SH-SY5Y (cell line): ENCODE results near the gene CIC.

Experiments used
- GATA2 ChIP-seq: IDR thresholded peaks from 2 replicates; pipeline ENCODE4 v1.6.1; 2011; ENCODE audit warnings: mild to moderate bottlenecking, low read depth, low read length
- GATA3 ChIP-seq: IDR thresholded peaks from 2 replicates; pipeline ENCODE4 v1.6.1; 2011; ENCODE audit warnings: low read depth, mild to moderate bottlenecking, low read length, moderate library complexity

DNA sequence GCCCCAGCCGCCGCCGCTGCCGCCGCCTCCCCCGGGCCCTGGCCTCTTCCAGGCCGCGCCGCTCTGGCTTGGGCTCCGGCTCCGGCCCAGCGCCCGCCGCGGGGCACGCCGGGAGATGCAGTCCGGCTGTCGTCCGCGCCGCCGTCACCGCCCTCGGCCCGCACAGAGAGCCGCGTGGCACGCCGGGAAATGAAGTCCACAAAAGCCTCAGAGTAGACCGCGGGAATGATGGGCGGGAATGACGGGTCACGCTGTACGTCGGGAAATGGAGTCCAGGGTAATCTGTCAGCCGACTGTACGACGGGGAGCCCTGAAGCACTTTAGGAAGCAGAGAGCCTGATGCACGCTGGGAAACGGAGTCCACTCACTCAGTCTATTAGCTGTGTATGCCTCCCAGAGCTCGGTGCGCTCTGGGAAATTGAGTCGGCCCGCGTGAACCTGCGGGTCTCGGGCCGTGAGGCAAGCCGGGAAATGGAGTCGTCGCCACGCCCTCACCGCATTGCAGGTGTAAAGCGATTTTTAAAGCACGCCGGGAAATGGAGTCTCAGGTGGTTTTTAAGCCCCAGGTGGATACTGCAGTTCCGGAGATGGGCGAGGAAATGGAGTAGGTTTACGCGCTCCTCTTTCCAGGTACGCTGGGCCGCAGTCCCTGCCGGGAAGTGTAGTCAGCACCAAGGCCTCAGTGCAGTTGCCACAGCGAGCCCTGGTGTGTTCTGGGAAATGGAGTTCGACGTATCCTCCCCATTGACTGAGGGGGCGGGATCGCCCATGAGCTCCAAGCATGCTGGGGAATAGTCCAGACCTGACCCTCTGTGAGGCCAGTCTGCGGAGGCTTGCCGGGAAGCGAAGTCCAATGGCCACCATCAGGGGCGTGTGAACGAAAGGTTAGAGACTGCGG is 26.3 kb upstream of the CIC start, which contains the start of gene GSK3A:
- TF ChIP-seq GATA2 (no peak), GATA3 (no peak)
